ENCODE data around the gene LUC7L3.

The LUC7L3 gene

DNA sequence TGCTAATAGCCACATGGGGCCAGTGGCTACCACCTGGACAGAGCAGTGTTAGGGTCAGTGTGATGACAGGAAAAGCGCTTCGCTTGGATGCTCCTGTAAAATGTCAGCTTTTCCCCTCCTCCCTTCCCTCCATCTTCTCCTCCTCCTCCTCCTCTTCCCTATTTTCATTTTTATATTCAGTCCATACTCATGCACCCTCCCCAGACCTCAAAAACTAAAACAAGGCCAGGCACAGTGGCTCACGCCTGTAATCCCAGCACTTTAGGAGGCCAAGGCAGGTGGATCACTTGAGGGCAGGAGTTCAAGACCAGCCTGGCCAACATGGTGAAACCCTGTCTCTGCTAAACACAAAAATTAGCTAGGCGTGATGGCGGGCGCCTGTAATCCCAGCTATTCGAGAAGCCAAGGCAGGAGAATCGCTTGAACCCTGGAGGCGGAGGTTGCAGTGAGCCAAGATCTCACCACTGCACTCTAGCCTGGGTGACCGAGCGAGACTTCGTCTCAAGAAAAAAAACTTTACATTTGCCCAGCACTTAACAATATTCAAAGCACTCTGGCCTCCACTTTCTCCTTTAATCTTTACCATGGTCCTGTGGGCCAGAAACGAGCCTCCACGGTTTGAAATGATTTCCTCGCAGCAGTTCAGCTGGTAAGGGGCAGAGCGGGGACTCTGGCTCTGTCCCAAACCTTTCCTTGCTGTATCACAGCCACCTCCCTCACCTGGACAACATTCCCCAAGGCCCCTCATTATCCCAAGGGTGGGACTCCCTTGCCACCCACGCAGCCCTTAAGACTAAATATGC is 33.5 kb upstream of the LUC7L3 start:
- no peak for DNase-seq

DNA sequence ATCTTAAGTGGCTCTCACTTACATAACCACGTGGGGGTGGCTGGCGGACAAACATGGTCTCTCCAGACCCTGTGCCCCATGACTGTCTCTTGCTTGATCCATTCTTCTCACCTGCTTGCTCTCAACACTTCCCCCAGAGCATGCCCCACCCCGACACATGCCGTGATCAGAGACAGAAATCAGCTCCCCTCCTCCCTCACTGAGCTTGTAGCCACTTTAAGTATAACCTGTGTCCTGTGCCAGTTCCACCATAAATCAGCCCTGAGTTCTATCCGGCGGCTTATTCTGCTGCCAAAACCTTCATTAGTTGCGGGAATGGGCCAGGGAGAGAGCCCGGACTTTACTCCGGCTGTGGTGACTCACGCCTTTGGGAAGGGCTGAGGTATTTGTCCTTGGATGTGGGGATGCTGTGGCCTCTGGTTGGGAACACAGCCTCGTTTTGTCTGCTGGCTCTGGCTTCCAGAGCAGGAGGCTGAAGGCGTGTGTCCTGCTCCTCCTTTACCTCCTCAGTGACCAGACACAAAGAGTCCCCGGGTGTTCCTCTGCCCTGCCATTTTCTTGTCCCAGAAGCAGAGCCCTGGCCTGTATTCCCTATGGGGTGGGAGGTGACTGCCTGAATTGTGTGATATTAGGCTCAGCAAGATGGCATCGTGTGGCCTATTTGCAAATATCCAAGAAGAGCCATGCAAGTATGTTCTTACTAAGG is 32.8 kb upstream of the LUC7L3 start:
- no peak for DNase-seq

DNA sequence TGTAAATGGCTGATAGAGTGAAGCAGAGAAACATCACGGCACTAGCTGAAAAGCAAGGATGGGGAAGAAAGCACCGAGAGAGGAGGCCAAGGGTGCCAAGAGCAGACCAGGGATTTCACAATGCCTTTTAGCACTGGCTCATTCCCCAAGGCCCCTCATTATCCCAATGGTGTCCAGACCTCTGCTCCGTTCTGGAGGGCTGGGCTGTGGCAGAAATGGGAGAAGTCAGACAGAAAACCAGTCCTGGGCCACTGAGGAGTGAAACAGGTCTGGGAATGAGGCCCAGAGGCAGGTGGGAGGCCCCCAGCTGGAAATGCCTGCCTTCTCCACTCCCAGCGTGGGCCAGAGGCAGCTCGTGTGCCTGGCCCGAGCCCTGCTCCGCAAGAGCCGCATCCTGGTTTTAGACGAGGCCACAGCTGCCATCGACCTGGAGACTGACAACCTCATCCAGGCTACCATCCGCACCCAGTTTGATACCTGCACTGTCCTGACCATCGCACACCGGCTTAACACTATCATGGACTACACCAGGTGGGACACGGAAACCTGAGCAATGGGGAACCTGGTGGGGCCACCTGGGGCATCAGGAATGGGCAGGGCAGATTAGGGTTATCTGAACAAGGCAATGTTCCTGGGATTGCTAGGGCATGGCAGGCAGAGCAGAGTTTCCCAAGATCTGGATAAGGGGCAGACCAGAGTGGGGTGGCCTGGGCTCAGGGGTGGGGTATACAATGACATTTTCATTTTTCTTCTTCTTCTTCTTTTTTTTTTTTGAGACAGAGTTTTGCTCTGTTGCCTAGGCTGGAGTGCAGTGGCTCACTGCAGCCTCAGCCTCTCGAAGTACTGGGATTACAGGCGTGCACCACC is 32.0 kb upstream of the LUC7L3 start:
- DNase-seq = no peak

DNA sequence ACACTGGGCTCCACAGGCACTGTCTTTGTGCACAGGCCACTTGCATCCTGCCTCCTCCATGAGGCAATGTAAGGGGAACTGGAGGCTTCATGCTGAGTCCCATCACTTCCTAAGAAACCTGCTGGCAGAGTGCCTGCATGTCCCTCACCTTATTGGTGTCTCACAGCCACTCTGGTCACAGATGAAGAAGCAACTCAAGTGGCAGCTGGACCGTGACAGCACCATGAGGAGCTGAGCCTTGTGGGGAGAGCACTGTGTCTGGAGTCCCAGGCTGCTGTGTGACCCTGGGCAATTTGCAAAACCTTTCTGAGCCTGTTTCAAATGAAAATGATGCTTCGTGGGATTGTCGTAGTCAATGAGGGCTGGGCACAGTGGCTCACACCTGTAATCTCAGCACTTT is 31.2 kb upstream of the LUC7L3 start:
- DNase-seq = no peak

DNA sequence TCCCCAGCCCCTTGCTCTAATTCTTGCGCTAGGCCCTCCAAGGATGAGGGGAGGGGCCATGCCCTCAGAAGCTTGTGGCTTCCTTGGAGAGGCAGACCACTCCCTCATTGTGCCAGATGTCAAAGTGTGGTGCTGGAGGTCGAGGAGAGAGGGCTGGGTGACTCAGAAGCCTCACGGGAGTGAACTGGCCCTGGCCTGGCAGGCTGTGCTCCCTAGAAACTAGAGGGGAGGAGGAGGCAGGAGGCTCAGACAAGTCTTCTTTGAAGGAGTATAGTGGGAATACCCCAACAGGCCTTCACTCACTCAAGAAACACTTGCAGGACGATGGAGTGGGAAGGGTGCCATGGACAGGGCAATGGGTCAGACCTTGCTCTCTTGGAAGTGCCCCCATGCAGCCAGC is 30.2 kb upstream of the LUC7L3 start:
- no peak for DNase-seq

DNA sequence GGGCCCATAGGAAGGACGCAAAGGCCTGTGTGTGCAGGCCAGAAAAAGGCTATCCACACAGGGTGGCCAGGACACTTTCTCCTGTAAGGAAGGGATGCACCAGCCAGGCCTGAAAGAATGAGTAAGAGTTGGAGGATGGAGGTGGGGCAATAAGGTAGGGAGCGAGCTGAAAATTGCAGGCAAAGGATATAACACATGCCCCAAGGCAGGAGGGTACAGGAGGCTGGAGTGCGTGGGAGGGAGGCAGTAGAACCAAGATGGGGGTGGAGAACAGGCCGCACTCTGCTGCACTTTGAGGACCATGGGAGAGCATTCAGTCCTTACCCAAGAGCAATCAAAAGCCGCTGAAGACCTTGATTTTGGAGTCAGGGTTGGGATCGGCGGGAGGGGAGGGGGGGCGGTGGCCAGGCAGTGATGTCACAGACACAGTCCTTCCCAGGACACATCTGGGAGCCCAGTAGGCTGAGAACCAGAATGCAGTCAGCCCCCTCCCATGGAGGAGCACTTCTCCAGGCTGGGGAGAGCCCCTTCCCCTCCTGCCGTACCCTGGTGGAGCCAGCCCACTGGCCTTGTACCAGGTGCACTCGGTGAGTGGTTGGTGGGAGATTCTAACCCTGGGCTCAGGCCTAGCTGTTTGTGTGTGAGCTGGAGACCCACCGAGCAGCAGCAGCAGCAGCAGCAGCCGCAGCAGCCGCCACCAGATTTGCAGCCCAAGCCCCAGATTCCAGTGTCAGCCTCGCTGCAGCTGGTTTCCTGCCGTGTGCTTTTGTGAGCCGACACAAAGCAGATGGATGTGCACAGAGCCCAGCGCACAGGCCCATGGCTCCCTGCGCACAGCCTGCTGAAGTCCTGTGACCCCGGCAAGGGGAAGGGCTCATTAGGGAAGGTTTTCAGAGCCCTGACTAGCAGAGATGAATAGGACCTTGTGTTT is 29.2 kb upstream of the LUC7L3 start:
- no peak for DNase-seq

DNA sequence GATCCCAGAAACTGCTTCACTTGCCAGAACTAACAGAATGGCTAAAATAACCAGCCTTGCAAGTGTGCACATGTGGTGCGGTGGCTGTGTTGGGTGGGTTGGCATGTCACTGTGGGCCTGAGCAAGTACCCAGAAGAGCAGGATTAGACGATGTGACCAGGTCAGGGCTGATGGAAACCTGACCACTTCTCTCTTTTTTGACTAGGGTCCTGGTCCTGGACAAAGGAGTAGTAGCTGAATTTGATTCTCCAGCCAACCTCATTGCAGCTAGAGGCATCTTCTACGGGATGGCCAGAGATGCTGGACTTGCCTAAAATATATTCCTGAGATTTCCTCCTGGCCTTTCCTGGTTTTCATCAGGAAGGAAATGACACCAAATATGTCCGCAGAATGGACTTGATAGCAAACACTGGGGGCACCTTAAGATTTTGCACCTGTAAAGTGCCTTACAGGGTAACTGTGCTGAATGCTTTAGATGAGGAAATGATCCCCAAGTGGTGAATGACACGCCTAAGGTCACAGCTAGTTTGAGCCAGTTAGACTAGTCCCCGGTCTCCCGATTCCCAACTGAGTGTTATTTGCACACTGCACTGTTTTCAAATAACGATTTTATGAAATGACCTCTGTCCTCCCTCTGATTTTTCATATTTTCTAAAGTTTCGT is 28.4 kb upstream of the LUC7L3 start:
- DNase-seq = no peak

DNA sequence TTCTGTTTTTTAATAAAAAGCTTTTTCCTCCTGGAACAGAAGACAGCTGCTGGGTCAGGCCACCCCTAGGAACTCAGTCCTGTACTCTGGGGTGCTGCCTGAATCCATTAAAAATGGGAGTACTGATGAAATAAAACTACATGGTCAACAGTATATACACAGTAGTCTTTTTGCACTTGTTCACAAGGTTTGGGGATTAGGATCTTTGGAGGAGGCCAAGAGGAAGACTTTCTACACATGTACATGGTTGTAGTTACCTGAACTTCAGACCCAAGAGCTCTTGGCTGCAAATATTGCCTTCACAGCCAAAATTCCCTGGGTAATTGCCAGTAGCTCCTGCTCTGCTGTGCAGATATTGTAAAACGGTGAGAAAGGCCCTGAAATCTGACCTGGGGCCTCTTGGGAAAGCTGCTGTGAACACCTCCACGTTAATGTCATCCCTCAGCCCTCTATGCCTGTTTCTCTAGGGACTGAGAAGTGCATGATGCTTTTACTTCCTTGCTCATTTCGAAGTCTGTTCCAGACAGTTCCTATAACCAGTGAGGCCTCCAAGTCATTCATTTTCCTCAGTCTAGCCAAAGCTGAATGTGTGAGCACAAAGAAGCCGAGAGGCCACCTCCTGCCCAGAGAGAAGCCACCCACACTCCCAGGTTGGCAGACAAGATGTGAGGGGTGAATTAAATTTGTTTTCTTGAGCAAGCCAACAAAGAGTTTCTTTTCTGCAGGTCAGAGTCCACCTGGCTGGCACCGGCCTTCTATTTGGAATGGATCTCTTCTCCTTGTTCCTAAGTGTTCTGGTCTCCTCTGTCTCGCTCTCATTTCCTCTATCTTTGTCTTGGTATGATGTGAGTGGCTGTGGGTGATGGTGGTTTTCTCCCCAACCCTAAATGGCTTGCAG is 27.6 kb upstream of the LUC7L3 start:
- no peak for DNase-seq

DNA sequence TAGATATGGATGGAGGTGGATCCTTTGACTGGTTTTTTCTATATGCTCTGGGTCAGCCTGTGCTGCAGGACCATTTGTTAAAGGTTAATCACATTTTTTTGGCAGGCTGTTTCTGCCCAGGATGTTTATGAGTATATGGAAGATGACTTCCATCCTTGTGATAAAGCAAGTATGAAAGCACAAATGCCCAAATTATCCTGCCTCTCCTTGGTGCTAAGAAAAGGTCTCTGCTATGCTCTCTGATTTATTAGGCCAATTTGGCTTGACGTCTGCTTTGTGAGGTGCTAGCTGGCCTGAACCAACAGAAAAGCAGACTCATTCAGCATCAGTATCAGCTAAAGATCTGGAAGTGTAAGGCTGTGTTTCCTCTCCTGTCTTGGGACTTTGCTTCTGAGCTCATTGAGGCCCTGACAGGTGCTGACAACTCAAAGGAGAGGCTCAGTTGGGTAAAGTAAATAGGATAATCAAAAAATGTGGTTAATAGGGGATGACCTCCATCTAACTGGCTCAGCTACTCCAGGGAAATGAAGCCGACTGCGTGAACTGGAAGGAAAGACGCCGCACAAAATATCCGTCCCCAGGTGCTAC is 26.9 kb upstream of the LUC7L3 start:
- no peak for DNase-seq

DNA sequence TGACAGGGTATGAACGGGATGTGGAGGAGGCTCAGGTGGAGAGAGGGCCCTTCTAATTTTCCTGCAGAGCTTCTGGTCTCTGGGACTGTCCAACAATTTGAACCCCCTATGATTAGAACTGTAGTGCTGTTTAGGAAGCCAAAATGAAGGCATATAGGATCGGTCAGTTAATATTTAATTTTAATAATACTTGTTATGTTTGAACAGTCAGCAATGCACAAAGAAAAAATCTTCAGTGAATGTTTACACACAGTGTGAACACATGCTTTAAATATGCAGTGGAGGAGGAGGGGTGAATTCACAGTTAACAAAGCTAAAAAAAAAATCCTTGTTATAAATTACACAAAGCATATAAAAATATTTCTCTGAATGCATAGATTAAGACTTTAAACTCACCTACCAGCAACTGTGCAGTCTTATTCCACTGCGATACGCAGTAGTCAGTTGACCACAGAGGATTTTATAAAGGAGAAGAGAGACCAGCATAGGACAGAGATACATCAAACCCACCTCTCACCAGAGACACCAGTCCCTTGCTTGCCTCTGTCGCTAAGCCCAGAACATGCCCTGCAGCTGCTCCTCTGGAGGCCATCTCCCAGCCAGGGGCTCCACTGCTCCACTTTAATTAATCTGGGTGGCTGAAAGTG is 26.2 kb upstream of the LUC7L3 start:
- DNase-seq = no peak

DNA sequence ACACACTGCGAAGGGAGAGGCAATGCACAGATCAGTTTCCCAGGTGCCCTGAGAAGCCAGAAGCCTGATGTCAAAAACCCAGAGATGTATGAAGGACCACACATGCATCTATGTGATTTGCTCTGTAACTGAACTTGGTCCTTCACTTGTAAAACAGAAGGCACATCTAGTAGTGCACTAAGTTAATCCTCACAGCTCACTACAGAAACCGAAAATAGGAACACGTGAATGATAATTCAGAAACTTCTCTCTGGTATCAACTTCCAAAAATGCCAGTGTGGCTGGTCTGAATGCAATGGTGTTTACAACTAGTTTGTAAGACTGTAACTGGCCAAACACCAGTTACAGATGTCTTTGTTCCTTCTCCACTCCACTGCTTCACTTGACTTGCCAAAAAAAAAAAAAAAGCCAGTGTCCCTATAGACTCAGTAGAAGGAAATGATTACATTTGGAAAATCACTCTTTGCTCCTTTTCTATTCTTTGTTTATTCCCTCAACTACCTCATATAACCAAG is 23.0 kb upstream of the LUC7L3 start:
- DNase-seq = no peak

DNA sequence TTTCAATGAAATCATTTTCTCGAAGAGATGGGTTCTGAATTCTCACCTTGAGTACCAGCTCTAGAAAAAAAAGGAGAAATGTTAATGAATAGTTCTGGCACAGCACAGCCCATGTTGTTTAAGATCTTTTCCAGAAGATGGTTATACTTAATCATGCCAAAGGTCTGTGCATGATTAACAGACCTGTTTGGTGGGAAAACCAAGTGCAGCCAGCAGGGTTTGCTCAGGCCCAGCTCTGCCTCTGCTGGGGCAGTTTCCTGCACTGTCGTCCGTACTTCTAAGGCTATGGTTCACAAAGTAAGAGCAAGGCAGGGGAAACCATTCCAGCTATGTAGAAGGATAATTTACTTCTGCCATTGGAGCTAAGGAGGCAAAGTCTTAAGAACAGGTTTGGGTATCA is 22.3 kb upstream of the LUC7L3 start:
- DNase-seq = no peak

DNA sequence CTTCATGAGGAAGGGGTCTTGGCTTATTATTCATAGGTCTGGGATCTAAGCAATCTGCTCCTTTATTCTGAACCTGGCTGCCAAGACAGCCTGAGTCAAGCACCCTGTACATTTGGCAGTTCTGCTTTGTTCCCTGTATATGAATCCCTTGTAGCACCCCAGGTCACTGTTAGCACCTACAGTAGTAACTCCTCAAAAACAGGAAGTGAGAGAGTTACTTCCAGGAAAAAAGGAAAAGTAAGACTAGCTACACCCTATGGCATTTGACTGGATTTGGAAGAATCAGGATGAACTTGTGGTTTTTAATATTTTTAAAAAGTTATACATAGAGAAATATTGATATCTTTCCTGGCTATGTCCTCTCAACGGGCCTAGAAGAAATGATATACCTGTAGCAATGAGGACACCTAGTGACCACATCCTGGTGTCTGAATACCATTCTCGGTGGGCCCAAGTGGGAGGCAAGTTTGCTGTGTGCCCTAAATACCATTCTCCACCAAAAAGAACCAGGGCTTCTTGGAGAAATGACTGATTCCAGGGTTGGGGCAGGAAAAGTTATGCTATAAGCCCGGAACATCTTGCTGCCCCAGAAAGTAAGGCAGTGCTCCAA is 21.6 kb upstream of the LUC7L3 start:
- DNase-seq = no peak

DNA sequence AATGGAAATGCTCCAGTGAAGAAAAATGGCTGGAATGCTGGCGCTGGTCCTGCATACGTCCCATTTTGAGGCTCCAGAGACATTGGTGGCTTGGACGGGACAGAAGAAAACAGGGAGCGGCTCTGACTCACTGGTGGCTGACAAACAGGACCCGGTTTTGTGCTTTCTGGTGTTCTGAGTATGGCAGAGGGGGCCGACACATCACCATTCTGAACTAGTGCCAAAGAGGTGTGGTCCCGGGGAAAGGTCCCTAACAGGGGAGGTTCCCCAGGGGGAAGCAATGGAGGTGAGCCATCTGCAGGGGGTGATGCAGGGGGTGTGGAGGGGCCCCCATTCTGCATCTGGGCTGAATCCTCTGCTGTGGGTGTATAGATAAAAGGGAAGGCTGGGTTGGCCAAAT is 20.0 kb upstream of the LUC7L3 start:
- DNase-seq = no peak

DNA sequence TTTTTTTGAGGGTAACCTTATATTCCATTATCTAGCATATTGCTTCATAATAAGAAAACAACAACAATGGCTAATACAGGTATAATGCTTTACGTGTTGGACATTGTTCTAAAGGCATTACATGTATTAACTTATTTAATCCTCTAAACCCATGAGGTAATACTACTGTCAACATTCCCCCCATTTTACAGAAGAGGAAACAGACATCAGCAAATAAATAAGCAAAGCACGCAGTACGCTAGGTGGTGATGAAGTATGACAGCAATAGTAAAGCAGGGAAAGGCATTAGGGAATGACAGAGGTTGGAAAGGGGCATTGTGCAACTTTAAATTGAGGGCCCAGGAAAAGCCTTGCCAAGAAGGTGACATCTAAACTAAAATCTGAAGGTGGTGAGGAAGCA is 16.2 kb upstream of the LUC7L3 start:
- DNase-seq = no peak

DNA sequence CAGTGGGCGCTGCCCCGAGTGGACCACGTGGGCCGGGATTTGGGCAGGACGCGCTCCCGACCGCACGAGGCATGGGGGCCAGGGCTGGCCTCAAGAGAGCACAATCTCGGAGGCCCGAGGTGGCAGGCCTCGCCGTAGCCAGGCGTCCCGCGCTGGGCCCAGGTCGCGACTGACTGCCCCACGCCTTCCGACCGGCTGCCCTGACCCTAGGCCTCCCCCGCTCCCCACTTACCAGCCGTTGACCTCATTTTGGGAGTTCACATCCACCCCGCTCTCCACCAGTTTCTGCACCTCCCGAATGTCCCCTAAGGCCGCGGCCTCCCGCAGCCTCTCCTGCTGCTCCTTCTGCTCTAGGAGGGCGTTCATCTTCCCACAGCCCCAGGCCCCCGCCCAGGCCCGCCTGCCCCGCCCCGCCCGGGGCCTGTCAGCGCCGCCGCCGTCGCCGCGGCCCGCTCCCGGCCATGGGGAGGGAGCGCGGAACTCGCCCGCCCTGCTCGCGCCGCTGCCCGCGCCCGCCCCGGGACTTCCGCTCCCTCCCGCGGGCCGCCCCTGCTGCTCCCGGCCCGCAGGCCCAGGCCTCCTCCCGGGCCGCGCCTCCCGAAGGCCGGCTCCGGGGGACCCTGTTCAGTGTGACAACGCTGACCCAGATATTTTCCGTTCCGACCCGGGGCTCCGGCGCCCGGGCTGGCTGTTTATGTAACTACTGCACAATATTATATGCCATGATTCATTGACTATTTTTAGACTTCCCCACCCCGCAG is 11.9 kb upstream of the LUC7L3 start, which contains the start of gene ANKRD40:
ANKRD40 (minus strand) TSS at position 626 of the 761 bp plus-strand sequence; CDS start at position 366, 260 bp downstream.
- peak; percentile 95 to 97 for DNase-seq

DNA sequence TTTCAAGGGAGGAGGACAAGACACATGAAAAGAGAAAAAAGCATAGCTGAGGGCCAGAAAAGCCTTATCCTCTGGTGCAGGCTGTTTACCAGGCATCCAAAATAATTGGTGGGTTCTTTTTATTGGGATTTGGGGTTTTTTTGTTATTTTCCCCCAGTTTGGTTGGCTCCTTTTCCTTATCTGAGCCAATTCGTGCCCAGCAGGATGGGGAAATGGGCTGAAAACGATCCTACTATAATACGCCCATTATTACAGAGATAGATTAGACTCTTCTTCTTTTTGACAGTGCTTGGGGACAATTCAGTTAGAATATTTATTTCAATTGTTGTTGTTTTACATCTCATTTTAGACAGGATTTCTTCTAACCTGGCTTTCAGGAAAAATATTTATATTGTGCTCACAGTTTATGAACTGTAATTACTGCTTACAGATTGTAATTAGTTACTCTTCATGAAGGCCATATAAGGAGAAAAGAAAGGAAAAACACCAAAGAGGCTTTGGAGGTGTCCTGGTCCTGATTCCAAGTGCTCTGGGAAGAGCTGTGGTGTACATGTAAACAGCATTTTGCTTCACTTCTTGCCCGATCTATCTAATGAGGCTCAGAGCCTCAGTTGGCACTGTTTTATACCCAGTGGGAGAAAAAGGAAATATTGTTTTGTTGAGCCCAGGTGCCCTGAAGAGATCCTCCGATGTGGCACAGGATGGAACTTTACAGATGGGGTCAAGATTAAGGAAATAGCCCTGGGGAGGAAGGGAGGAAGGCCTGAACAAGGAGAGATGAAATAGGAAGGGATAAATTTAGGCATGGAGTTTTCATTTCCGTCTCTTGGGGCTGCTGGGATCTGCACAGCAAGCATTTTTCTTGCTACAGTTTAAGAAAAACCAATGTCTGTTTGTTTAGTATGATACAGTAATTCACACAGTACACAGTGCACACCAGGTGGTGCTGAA is 11.1 kb upstream of the LUC7L3 start:
- DNase-seq = peak in 1 of 2 donors; percentile 32

All from inflammatory macrophage (primary cell).